22Rv1 (cell line): ENCODE results near the gene C21orf58.

ENCODE experiments used
- H3K27ac ChIP-seq: fragments of 450-650 bp; 2 replicates; pipeline ENCODE4 v1.5.1; 2017
- ZFX ChIP-seq: fragments of 450-650 bp; IDR thresholded peaks from 2 replicates; pipeline ENCODE4 v1.6.1; 2017; ENCODE audit warnings: antibody characterized with exemption, borderline replicate concordance
- TF ChIP-seq, protein P1 (sequence below): fragments of 450-650 bp; IDR thresholded peaks from 2 replicates; pipeline ENCODE4 v1.5.1; 2017; ENCODE audit warnings: mild to moderate bottlenecking

The C21orf58 gene

DNA sequence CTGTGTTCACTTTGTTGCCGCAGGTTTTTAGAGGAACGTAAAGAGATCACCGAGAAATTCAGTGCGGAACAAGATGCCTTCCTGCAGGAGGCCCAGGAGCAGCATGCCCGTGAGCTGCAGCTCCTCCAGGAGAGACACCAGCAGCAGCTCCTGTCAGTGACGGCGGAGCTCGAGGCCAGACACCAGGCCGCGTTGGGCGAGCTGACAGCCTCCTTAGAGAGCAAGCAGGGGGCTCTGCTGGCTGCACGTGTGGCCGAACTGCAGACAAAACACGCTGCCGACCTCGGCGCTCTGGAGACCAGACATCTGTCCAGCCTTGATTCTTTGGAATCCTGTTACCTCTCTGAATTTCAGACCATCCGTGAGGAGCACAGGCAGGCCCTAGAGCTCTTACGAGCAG lies 42.9 kb upstream of the C21orf58 start:
- TF ChIP-seq, protein P1, sequence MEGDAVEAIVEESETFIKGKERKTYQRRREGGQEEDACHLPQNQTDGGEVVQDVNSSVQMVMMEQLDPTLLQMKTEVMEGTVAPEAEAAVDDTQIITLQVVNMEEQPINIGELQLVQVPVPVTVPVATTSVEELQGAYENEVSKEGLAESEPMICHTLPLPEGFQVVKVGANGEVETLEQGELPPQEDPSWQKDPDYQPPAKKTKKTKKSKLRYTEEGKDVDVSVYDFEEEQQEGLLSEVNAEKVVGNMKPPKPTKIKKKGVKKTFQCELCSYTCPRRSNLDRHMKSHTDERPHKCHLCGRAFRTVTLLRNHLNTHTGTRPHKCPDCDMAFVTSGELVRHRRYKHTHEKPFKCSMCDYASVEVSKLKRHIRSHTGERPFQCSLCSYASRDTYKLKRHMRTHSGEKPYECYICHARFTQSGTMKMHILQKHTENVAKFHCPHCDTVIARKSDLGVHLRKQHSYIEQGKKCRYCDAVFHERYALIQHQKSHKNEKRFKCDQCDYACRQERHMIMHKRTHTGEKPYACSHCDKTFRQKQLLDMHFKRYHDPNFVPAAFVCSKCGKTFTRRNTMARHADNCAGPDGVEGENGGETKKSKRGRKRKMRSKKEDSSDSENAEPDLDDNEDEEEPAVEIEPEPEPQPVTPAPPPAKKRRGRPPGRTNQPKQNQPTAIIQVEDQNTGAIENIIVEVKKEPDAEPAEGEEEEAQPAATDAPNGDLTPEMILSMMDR, result no peak
- TF ChIP-seq ZFX, result no peak
- H3K27ac ChIP-seq, result no peak overlapping the region

DNA sequence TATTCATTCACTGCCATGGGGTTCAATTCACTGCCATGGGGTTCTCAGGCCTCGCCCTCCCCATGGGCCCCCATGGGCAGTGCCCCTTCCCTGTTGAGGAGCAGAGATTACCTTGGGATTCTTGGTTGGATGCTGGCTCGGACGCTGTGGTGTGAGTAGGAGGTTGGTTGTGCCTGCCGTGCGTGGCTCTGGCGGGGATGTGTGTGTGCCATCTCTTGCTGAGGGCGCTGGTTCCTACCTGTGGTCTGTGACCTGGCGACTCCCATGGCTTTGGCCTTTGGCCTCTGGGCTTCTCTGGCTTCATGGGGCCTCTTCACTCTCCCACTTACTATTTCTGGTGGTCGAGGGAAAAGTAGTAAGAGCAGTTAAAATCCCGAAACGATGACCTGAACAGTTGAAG lies 42.4 kb upstream of the C21orf58 start:
- no peak for TF ChIP-seq ZFX
- TF ChIP-seq, protein P1, result no peak
- no peak overlapping the region for H3K27ac ChIP-seq

DNA sequence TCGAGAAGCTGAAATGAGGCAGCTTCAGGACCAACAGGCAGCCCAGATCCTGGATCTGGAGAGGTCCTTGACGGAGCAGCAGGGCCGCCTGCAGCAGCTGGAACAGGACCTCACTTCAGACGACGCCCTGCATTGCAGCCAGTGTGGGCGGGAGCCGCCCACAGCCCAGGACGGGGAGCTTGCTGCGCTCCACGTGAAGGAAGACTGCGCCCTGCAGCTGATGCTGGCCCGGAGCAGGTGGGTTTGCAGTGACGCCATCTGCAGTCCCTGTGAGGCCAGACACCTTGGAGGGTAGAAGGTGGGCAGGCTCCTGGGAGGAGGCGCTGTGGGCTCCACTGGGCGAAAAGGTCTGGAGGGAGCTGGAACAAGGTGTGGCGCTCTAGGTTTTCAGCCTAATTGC lies 40.0 kb upstream of the C21orf58 start:
- no peak for TF ChIP-seq ZFX
- TF ChIP-seq, protein P1, result no peak
- H3K27ac ChIP-seq, result no peak overlapping the region

DNA sequence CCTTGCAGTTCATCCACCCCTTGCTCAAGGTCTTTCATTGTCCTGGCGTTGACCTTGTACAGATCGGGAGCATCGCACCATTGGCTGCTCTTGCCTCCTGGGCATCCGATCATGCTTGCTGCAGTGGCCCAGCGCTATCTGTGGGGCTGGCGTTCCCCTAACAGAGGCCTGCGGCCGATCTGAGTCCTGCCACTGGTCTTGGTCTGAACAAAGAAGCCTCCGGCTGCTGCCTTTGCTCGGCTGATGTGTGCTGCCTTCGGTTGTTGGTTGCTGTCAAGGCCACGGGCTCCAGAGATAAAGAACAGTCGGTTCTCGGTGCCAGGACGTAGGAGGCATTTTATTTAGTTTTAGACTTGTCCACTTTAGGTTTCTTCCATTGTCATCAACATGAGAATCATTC lies 39.3 kb upstream of the C21orf58 start:
- H3K27ac ChIP-seq, result no peak overlapping the region
- no peak for TF ChIP-seq ZFX
- TF ChIP-seq, protein P1, result no peak

DNA sequence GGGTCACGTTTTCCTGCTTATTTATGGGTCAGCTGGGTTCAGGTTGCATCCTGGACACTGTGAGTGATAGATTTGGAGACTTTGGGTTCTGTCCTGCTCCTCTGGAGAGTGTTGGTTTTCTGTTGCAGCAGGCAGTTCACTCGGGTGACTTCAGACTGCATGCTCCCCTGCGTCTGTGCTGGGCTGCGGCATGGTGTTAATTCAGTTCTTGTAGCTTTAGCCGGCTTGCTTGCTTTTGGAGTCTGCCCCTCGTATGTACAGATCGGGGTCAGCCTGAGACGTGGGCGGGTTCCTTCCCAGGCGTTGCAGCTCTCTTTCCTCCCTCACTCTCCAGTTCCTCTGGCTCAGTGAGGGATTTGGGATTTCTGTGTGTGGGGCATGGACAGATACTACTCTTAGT lies 38.3 kb upstream of the C21orf58 start:
- TF ChIP-seq, protein P1, result no peak
- TF ChIP-seq ZFX, result no peak
- H3K27ac ChIP-seq, result no peak overlapping the region

DNA sequence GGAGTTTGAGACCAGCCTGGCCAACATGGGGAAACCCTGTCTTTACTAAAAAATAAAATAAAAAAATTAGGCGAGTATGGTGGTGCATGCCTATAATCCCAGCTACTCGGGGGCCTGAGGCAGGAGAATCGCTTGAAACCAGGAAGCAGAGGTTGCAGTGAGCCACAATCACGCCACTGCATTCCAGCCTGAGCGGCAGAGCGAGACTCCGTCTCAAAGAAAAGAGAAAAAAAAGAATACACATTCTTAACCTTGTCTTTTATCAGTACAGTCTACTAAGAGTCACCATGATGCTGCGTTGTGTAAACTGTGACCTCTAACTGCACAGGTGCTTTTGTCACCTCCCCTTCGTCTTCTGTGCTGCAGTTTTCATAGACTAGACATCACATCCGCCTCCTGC lies 37.5 kb upstream of the C21orf58 start:
- no peak overlapping the region for H3K27ac ChIP-seq
- TF ChIP-seq, protein P1, result no peak
- TF ChIP-seq ZFX, result no peak

DNA sequence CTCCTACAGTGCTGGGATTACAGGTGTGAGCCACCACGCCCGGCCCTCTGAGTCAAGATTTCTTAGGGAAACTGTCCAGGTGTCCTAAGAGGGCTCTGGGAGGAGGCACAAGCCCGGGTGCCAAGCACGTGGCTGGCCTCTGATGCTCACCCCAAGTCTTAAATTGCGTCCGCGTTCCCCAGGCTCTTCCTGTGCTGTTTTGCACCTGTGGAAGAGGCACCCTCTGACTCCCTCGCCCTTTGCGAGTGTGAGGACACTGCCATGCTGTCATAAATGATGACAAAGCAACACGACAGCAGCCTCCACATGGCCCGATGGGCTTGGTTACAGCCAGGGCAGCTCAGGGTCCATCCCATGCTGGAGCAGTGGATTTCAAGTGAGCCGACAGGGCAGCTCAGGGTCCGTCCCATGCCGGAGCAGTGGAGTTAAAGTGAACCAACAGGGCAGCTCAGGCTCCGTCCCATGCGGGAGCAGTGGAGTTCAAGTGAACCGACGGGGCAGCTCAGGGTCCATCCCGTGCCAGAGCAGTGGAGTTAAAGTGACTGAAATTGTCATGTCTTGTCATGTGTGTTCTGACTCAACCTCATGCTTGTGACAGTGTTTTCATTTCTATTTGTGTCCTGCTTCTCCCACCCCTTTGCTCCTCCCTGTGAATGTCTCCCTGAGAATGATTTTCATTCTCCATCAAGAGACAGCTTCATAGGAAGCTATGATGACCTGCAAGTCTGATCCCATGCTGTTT lies 34.2 kb upstream of the C21orf58 start:
- TF ChIP-seq ZFX, result no peak
- TF ChIP-seq, protein P1, result no peak
- H3K27ac ChIP-seq, result no peak overlapping the region
